Panc1 (cell line): ENCODE measurements around the gene METRN.

Source experiments
- CTCF ChIP-seq: fragments of 450-650 bp; IDR thresholded peaks from 2 replicates; pipeline ENCODE4 v1.5.1; 2017; ENCODE audit warnings: mild to moderate bottlenecking
- POLR2AphosphoS5 ChIP-seq: IDR thresholded peaks from 2 replicates; pipeline ENCODE4 v1.6.1; 2012; ENCODE audit warnings: mild to moderate bottlenecking, low read depth, low read length, moderate library complexity
- REST ChIP-seq, 2 experiments: IDR thresholded peaks; 2 replicates each; pipeline ENCODE4 v1.6.1; 2011 to 2012; ENCODE audit warnings: low read depth in 2 of 2, control low read depth in 1 of 2, low read length in 1 of 2, mild to moderate bottlenecking in 1 of 2, moderate library complexity in 1 of 2; ENCODE audit not compliant: insufficient read depth in 1 of 2

DNA sequence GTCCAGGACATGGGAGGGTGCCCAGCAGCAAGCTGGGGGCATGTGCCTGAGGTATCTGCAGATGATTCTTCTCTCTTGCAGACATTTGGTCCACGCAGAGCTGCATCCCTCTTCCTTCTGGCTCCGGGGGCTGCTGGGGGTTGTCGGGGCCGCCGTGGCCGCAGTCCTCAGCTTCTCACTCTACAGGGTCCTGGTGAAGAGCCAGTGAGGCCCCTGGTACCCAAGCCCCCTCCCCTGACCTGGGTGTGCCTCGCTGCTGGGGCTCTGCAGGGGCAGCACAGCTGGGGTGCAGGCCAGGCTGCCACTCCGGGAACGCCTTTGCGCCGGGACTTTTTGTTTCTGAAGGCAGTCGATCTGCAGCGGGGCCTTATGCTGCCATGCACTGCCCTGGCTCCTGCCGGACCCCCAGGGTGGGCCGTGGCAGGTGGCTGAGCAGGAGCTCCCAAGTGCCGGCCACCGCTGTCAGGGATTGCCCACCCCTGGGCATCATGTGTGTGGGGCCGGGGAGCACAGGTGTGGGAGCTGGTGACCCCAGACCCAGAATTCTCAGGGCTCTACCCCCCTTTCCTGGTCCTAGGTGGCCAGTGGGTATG, 41.4 kb upstream of the METRN start:
- TF ChIP-seq CTCF: no peak
- TF ChIP-seq REST (IDR thresholded peaks at IDR 0.05; ENCODE audit: insufficient read depth in 1 of 2, low read depth in 2 of 2, low read length in 1 of 2): no peak
- TF ChIP-seq POLR2AphosphoS5: no peak
